GM23338 (cell line): ENCODE measurements around the gene PGAP3.

Experiments
- JUNB ChIP-seq: IDR thresholded peaks from one replicate; pipeline ENCODE4 v1.6.1; 2016; ENCODE audit warnings: antibody characterized with exemption; ENCODE audit not compliant: unreplicated experiment
- REST ChIP-seq: IDR thresholded peaks from one replicate; pipeline ENCODE4 v1.6.1; 2018; ENCODE audit warnings: antibody characterized with exemption; ENCODE audit not compliant: unreplicated experiment

- TF ChIP-seq REST (no peak), JUNB (no peak)
Observed at GRCh38 chr17:39695089-39695474, 7.2 kb upstream of the PGAP3 start.
